CD14-positive monocyte (primary cell): Measurements from ENCODE around the gene SLC66A1. TPM values are rescaled to one million over a fixed set of nuclear protein-coding genes. Genes with fewer than 3 reads are reported as not detected.
A peak's percentile ranks its signal among the peaks of the same experiment; 100 is the strongest.

Experiments used
- DNase-seq, 3 donors: peaks; one replicate each; pipeline ENCODE4 v3.0.0-alpha.2; 2011 to 2022
- H2AFZ ChIP-seq: 2 replicates; pipeline ENCODE4 v1.6.0; 2012; ENCODE audit warnings: mild to moderate bottlenecking, low read depth, low read length, inconsistent platforms; ENCODE audit not compliant: insufficient read depth, poor library complexity, severe bottlenecking
- H3K27ac ChIP-seq, 2 donors: 1 replicate in 1 of 2; 2 replicates in 1 of 2; pipeline ENCODE4 v1.5.1; 2012 to 2013; ENCODE audit warnings: low read length in 2 of 2, control low read depth in 1 of 2, inconsistent platforms in 1 of 2, low read depth in 1 of 2, mild to moderate bottlenecking in 1 of 2
- H3K27me3 ChIP-seq, 2 donors: one replicate each; pipeline versions ENCODE4 v1.6.0 to v1.6.1; 2011 to 2013; ENCODE audit warnings: low read length in 2 of 2; ENCODE audit not compliant: control insufficient read depth in 2 of 2, insufficient read depth in 2 of 2
- H3K36me3 ChIP-seq, 2 donors: replicated peaks in 1 of 2; 1 replicate in 1 of 2; 2 replicates in 1 of 2; pipeline versions ENCODE4 v1.5.1 to v1.6.1; 2012 to 2013; ENCODE audit warnings: low read length in 2 of 2, control low read depth in 1 of 2, inconsistent platforms in 1 of 2, mild to moderate bottlenecking in 1 of 2; ENCODE audit not compliant: insufficient read depth in 2 of 2, control insufficient read depth in 1 of 2
- H3K4me1 ChIP-seq, 2 donors: 1 replicate in 1 of 2; 2 replicates in 1 of 2; pipeline versions ENCODE4 v1.5.1 to v1.6.1; 2012 to 2013; ENCODE audit warnings: low read length in 2 of 2, control low read depth in 1 of 2, inconsistent platforms in 1 of 2, mild to moderate bottlenecking in 1 of 2, moderate library complexity in 1 of 2; ENCODE audit not compliant: insufficient read depth in 2 of 2, control insufficient read depth in 1 of 2
- H3K4me2 ChIP-seq: replicated peaks from 2 replicates; pipeline ENCODE3; 2012; ENCODE audit warnings: low read length, moderate library complexity, mild to moderate bottlenecking; ENCODE audit not compliant: poor library complexity, severe bottlenecking; ENCODE audit errors: extremely low read depth
- H3K4me3 ChIP-seq, 3 experiments: fragments of 200-600 bp in 1 of 3; sonication (generic) in 1 of 3; replicated peaks in 1 of 3; 1 replicate in 2 of 3; 2 replicates in 1 of 3; pipeline ENCODE4 v1.5.1; 2011 to 2013; ENCODE audit warnings: low read length in 3 of 3, mild to moderate bottlenecking in 3 of 3, control low read depth in 2 of 3, low read depth in 2 of 3, inconsistent platforms in 1 of 3, moderate library complexity in 1 of 3
- H3K79me2 ChIP-seq: 2 replicates; pipeline ENCODE4 v1.6.0; 2012; ENCODE audit warnings: mild to moderate bottlenecking, control low read depth, inconsistent platforms, low read length, moderate library complexity; ENCODE audit not compliant: insufficient read depth
- H3K9ac ChIP-seq: 2 replicates; pipeline ENCODE4 v1.6.0; 2017; ENCODE audit warnings: low read length, mild to moderate bottlenecking; ENCODE audit not compliant: insufficient read depth, poor library complexity, severe bottlenecking
- H3K9me3 ChIP-seq, 2 donors: replicated peaks in 1 of 2; 1 replicate in 1 of 2; 2 replicates in 1 of 2; pipeline versions ENCODE4 v1.5.1 to v1.6.1; 2012 to 2013; ENCODE audit warnings: low read length in 2 of 2, control low read depth in 1 of 2; ENCODE audit not compliant: control insufficient read depth in 1 of 2, insufficient read depth in 1 of 2
- H4K20me1 ChIP-seq: 2 replicates; pipeline ENCODE4 v1.6.0; 2012; ENCODE audit warnings: mild to moderate bottlenecking, low read length, control low read depth, moderate library complexity; ENCODE audit not compliant: insufficient read depth
- H3K27ac Mint-ChIP-seq, 7 donors: one replicate each; pipeline ENCODE4 v1.8.0; 2020; ENCODE audit warnings: mild to moderate bottlenecking in 7 of 7, mixed read lengths in 7 of 7, moderate library complexity in 6 of 7, inconsistent platforms in 2 of 7
- H3K27me3 Mint-ChIP-seq, 3 donors: one replicate each; pipeline ENCODE4 v1.8.0; 2021 to 2022; ENCODE audit warnings: low read depth in 3 of 3, mild to moderate bottlenecking in 3 of 3, mixed read lengths in 3 of 3, moderate library complexity in 3 of 3, inconsistent platforms in 1 of 3
- H3K36me3 Mint-ChIP-seq, 2 donors: one replicate each; pipeline ENCODE4 v1.8.0; 2020; ENCODE audit warnings: mixed read lengths in 2 of 2, inconsistent platforms in 1 of 2, mild to moderate bottlenecking in 1 of 2
- H3K4me1 Mint-ChIP-seq: one replicate; pipeline ENCODE4 v1.8.0; 2020; ENCODE audit warnings: mild to moderate bottlenecking, mixed read lengths
- H3K4me3 Mint-ChIP-seq, 2 donors: one replicate each; pipeline ENCODE4 v1.8.0; 2020; ENCODE audit warnings: mild to moderate bottlenecking in 2 of 2, mixed read lengths in 2 of 2, moderate library complexity in 1 of 2
- H3K9me3 Mint-ChIP-seq, 7 donors: one replicate each; pipeline ENCODE4 v1.8.0; 2020 to 2022; ENCODE audit warnings: mixed read lengths in 7 of 7, mild to moderate bottlenecking in 6 of 7, moderate library complexity in 6 of 7, inconsistent platforms in 2 of 7
- WGBS: methylation state at CpG from one replicate; pipeline ENCODE4 v1.1.5; 2013; ENCODE audit warnings: missing lambda C conversion rate; ENCODE audit not compliant: insufficient coverage; 5-methylcytosine and 5-hydroxymethylcytosine counted together
- intact Hi-C, 2 donors: fragments of 100-400 bp; cut with micrococcal nuclease; formaldehyde crosslinking; loops; one replicate each; pipeline versions ENCODE4 v1.15.0 to v1.15.1; 2023
- polyA plus RNA-seq, 3 donors: library from polyadenylated mRNA; depleted of rRNA in 1 of 3; unstranded in 2 of 3; stranded (reverse) in 1 of 3; fragments of 300-500 nt in 2 of 3; fragments of >200 nt in 1 of 3; fragmentation: Illumina TruSeq in 2 of 3; gene quantifications; 1 replicate in 2 of 3; 2 replicates in 1 of 3; pipeline ENCODE4 v1.2.3, GENCODE V29; 2012 to 2021
- TF ChIP-seq, protein P1 (sequence below): fragments of 200-600 bp; IDR thresholded peaks from one replicate; pipeline ENCODE4 v1.8.0; 2022; ENCODE audit warnings: antibody characterized with exemption, mild to moderate bottlenecking

SLC66A1 gene
- polyA plus RNA-seq, 3 donors = 9.1 to 21.1 (median 9.7) TPM

DNA sequence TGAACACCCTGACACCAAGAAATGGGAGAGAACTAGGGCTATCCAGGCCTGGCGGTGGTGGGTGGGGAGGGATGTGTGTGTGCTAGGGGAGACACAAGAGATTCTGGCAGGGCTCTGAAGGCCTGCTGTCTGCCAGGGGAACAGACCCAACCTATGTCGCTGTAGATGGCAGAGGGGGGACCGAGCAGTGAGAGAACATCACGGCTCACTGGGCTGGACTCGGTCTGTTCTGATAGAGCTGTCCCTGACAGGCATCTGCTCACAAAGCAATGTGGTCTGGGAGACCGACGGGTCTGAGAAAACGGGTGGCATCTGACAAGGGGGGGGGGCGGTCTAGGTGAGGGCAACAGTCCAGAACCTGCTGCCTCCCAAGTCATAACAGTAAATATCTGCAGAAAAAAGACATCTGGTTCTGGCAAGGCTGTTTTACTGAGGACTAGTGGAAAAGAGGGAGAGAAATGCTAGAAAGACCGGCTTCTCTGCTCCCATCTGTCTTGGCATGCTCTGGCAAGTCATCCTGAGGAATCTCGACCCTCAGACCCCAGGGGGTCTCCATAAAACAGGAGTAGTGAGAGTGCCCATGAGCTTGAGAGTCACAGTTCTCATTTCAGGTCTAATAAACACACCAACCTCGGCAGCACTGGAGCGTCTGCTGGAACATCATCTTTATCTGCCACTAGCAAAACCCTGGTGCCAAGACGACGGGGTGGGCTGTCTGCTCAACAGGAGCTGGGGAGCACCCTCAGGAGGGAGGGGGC, 36.5 kb downstream of the SLC66A1 start:
- intact Hi-C loops = loop anchor here (5.0 to 10.0 kb wide), 2 partner anchors 304 to 306 kb away; no protein-coding TSS in a partner anchor
- Mint-ChIP-seq H3K4me1 (peaks cover 39% of the 10 kb centered on the region), H3K27ac (peak overlapping the region in 6 of 7 donors; percentile 53 to 88 (median 78)), H3K36me3 (peaks cover 67 to 76% of the 10 kb centered on the region in 2 donors), H3K27me3 (peaks cover 0 to 1% (median 0%) of the 10 kb centered on the region in 3 donors), H3K4me3 (no peak overlapping the region), H3K9me3 (peaks cover 0 to 2% (median 0%) of the 10 kb centered on the region in 7 donors)
- Histone ChIP-seq H4K20me1 (peaks cover 82% of the 10 kb centered on the region), H3K36me3 (peaks cover 56 to 68% of the 10 kb centered on the region in 2 donors), H3K4me2 (peak overlapping the region; percentile 57), H3K9me3 (no peaks in the 10 kb centered on the region), H3K4me1 (peaks cover 35 to 45% of the 10 kb centered on the region in 2 donors), H3K27me3 (no peaks in the 10 kb centered on the region), H3K79me2 (no peaks in the 10 kb centered on the region), H3K27ac (peak overlapping the region in 1 of 2 donors; percentile 64), H3K4me3 (peak overlapping the region in 1 of 3 experiments; percentile 45), H3K9ac (peak overlapping the region; percentile 10), H2AFZ (no peak overlapping the region)
- TF ChIP-seq, protein P1, sequence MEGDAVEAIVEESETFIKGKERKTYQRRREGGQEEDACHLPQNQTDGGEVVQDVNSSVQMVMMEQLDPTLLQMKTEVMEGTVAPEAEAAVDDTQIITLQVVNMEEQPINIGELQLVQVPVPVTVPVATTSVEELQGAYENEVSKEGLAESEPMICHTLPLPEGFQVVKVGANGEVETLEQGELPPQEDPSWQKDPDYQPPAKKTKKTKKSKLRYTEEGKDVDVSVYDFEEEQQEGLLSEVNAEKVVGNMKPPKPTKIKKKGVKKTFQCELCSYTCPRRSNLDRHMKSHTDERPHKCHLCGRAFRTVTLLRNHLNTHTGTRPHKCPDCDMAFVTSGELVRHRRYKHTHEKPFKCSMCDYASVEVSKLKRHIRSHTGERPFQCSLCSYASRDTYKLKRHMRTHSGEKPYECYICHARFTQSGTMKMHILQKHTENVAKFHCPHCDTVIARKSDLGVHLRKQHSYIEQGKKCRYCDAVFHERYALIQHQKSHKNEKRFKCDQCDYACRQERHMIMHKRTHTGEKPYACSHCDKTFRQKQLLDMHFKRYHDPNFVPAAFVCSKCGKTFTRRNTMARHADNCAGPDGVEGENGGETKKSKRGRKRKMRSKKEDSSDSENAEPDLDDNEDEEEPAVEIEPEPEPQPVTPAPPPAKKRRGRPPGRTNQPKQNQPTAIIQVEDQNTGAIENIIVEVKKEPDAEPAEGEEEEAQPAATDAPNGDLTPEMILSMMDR = no peak
- 98% methylated on average over 8 of the region's 15 CpGs for WGBS
- DNase-seq = no peak

DNA sequence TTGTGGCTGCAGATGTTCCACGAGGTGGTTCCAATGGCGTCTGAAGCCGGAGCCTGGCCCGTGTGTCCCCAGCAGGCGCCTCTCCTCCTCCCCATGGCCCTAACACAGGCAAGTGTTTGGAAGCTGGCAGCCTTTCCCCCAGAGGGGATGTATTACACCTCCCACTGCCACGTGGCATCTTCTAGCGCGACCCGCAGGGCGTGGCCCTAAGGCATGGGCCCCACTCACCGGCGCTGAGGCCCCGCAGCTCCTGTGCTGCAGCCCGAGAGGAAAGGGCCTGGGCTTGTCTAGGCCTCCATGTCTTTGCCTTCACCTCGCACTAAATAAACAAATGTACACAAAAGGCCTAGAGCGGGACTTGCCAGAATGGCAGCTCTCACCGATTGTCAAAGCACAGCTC, 37.9 kb downstream of the SLC66A1 start:
- H3K9me3 Mint-ChIP-seq = peaks cover 0 to 4% (median 0%) of the 10 kb centered on the region in 7 donors
- peaks cover 0 to 1% (median 0%) of the 10 kb centered on the region in 3 donors for H3K27me3 Mint-ChIP-seq
- no peaks in the 10 kb centered on the region for H3K9me3 ChIP-seq
- no peak overlapping the region for H3K4me3 Mint-ChIP-seq
- H3K4me3 ChIP-seq = no peak overlapping the region
- peaks cover 35 to 45% of the 10 kb centered on the region in 2 donors for H3K4me1 ChIP-seq
- H3K27ac Mint-ChIP-seq = peak overlapping the region in 2 of 7 donors; percentile 46 to 73
- H3K4me2 ChIP-seq = no peak overlapping the region
- no peaks in the 10 kb centered on the region for H3K27me3 ChIP-seq
- intact Hi-C loops = loop anchor here (5.0 to 10.0 kb wide), 2 partner anchors 302 to 305 kb away; no protein-coding TSS in a partner anchor
- WGBS = over 99% methylated on average over 14 of the region's 17 CpGs
- H3K4me1 Mint-ChIP-seq = peaks cover 39% of the 10 kb centered on the region
- H2AFZ ChIP-seq = no peak overlapping the region
- no peaks in the 10 kb centered on the region for H3K79me2 ChIP-seq
- H4K20me1 ChIP-seq = peaks cover 79% of the 10 kb centered on the region
- no peak for DNase-seq
- H3K36me3 Mint-ChIP-seq = peaks cover 64 to 76% of the 10 kb centered on the region in 2 donors
- H3K9ac ChIP-seq = no peak overlapping the region
- H3K36me3 ChIP-seq = peaks cover 56 to 68% of the 10 kb centered on the region in 2 donors
- TF ChIP-seq, protein P1 = no peak
- no peak overlapping the region for H3K27ac ChIP-seq
